ENCODE measurements around the gene GLT8D2.

GLT8D2 gene

GRCh38 chr12:104049903-104050356 is at the start of gene GLT8D2:
Gene GLT8D2 (minus strand): TSS chr12:104050187. CDS start chr12:104019648, 30,539 bp downstream.
- no peak for DNase-seq (ENCODE audit: extremely low read depth in 1 of 2, low read depth in 1 of 2)

GRCh38 chr12:104097954-104098353 is 48.0 kb upstream of the GLT8D2 start:
- no peak for DNase-seq (ENCODE audit: extremely low read depth in 1 of 2, low read depth in 1 of 2)

- DNase-seq (ENCODE audit: extremely low read depth in 1 of 2, low read depth in 1 of 2), result no peak
Measured at GRCh38 chr12:104095289-104095688, 45.3 kb upstream of the GLT8D2 start.

GRCh38 chr12:104094284-104094683 is 44.3 kb upstream of the GLT8D2 start:
- no peak for DNase-seq (ENCODE audit: extremely low read depth in 1 of 2, low read depth in 1 of 2)

GRCh38 chr12:104091136-104091535 is 41.1 kb upstream of the GLT8D2 start:
- no peak for DNase-seq (ENCODE audit: extremely low read depth in 1 of 2, low read depth in 1 of 2)

GRCh38 chr12:104090685-104091084 is 40.7 kb upstream of the GLT8D2 start:
- DNase-seq (ENCODE audit: extremely low read depth in 1 of 2, low read depth in 1 of 2), result no peak

GRCh38 chr12:104083769-104084475 is 33.9 kb upstream of the GLT8D2 start:
- DNase-seq (ENCODE audit: extremely low read depth in 1 of 2, low read depth in 1 of 2), result no peak

GRCh38 chr12:104080764-104081163 is 30.8 kb upstream of the GLT8D2 start:
- no peak for DNase-seq (ENCODE audit: extremely low read depth in 1 of 2, low read depth in 1 of 2)

- DNase-seq (ENCODE audit: extremely low read depth in 1 of 2, low read depth in 1 of 2), result no peak
Measured at GRCh38 chr12:104079024-104079423, 29.0 kb upstream of the GLT8D2 start.

GRCh38 chr12:104073699-104074098 is 23.7 kb upstream of the GLT8D2 start:
- no peak for DNase-seq (ENCODE audit: extremely low read depth in 1 of 2, low read depth in 1 of 2)

- no peak for DNase-seq (ENCODE audit: extremely low read depth in 1 of 2, low read depth in 1 of 2)
Measured at GRCh38 chr12:104072099-104072498, 22.1 kb upstream of the GLT8D2 start.

- no peak for DNase-seq (ENCODE audit: extremely low read depth in 1 of 2, low read depth in 1 of 2)
Measured at GRCh38 chr12:104064842-104065427, 14.9 kb upstream of the GLT8D2 start.

GRCh38 chr12:104064031-104064841 is 14.2 kb upstream of the GLT8D2 start, which contains the start of gene HCFC2:
Gene HCFC2 (plus strand): TSS chr12:104064531. CDS start chr12:104064561, 30 bp downstream.
- peak; percentile 56 to 82 for DNase-seq (ENCODE audit: extremely low read depth in 1 of 2, low read depth in 1 of 2)

- DNase-seq (ENCODE audit: extremely low read depth in 1 of 2, low read depth in 1 of 2), result no peak
Measured at GRCh38 chr12:104063712-104064030, 13.7 kb upstream of the GLT8D2 start.

- DNase-seq (ENCODE audit: extremely low read depth in 1 of 2, low read depth in 1 of 2), result no peak
Measured at GRCh38 chr12:104060791-104061190, 10.8 kb upstream of the GLT8D2 start.

GRCh38 chr12:104059963-104060362 is 10.0 kb upstream of the GLT8D2 start:
- no peak for DNase-seq (ENCODE audit: extremely low read depth in 1 of 2, low read depth in 1 of 2)

GRCh38 chr12:104058802-104059201 is 8.8 kb upstream of the GLT8D2 start:
- no peak for DNase-seq (ENCODE audit: extremely low read depth in 1 of 2, low read depth in 1 of 2)

GRCh38 chr12:104057771-104058197 is 7.8 kb upstream of the GLT8D2 start:
- DNase-seq (ENCODE audit: extremely low read depth in 1 of 2, low read depth in 1 of 2), result no peak

- DNase-seq (ENCODE audit: extremely low read depth in 1 of 2, low read depth in 1 of 2), result no peak
Measured at GRCh38 chr12:104056419-104056972, 6.5 kb upstream of the GLT8D2 start.

- no peak for DNase-seq (ENCODE audit: extremely low read depth in 1 of 2, low read depth in 1 of 2)
Measured at GRCh38 chr12:104055686-104056388, 5.8 kb upstream of the GLT8D2 start.
